SIG-M5 (cell line): ENCODE results near the gene FBXO31.

Experiments
- DNase-seq: peaks from one replicate; lab custom pipeline; 2025; lab: John Stamatoyannopoulos, UW

The FBXO31 gene

DNA sequence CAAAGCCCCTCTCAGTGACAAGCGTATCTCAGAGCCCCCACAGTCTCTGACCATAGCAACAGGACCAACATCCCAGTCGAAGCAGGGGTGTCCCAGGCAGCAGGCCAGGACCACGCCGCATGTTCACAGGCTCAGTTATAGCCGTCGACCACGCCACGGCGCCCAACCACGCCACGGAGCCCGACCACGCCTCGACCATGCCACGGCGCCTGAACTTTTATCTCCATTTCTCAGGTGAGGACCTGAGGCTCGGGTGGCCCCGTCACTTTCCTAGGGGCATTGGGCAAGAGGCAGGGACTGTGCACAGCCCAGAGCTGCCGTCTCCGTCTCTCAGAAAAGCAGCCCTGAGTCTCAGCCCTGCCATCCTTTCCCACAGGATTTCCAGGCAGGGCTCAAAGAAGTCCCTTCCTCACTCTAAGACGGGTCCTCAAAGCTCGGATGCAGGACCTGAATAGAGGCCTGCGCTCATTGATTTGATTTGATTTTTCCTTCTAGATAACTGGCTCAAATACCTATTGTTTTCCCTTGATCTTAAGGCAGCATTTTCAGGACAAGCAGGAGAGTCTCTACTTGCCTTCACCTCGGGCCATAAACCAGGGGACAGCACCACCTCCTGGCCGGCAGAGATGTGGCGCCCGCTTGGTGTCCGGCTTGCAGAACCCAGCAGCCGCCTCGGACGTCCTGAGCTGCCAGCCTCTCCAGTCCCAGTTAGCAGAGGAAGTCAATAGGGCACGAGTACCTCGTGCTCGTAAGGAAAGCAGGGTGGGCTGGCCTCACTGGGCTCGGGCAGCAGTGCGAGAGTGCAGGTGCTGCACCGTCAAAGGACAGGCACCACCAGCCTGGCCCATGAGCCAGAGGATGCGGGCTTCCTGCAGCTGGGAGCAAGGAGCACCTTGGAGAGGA, 105.1 kb downstream of the FBXO31 start:
- DNase-seq: no peak
